GM12874 (cell line): ENCODE data around the gene SAV1.
A peak's percentile ranks its signal among the peaks of the same experiment; 100 is the strongest.

Experiments
- TF ChIP-seq, protein P1 (sequence below): IDR thresholded peaks from 2 replicates; pipeline ENCODE4 v1.5.1; 2011; ENCODE audit warnings: low read depth, mild to moderate bottlenecking, control low read depth, low read length, moderate library complexity; ENCODE audit not compliant: insufficient read depth

SAV1 gene

GRCh38 chr14:50603565-50603964 is 64.5 kb downstream of the SAV1 start:
- TF ChIP-seq, protein P1, sequence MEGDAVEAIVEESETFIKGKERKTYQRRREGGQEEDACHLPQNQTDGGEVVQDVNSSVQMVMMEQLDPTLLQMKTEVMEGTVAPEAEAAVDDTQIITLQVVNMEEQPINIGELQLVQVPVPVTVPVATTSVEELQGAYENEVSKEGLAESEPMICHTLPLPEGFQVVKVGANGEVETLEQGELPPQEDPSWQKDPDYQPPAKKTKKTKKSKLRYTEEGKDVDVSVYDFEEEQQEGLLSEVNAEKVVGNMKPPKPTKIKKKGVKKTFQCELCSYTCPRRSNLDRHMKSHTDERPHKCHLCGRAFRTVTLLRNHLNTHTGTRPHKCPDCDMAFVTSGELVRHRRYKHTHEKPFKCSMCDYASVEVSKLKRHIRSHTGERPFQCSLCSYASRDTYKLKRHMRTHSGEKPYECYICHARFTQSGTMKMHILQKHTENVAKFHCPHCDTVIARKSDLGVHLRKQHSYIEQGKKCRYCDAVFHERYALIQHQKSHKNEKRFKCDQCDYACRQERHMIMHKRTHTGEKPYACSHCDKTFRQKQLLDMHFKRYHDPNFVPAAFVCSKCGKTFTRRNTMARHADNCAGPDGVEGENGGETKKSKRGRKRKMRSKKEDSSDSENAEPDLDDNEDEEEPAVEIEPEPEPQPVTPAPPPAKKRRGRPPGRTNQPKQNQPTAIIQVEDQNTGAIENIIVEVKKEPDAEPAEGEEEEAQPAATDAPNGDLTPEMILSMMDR: no peak

- TF ChIP-seq, protein P1: no peak
Observed at GRCh38 chr14:50602035-50602434, 66.1 kb downstream of the SAV1 start.

DNA sequence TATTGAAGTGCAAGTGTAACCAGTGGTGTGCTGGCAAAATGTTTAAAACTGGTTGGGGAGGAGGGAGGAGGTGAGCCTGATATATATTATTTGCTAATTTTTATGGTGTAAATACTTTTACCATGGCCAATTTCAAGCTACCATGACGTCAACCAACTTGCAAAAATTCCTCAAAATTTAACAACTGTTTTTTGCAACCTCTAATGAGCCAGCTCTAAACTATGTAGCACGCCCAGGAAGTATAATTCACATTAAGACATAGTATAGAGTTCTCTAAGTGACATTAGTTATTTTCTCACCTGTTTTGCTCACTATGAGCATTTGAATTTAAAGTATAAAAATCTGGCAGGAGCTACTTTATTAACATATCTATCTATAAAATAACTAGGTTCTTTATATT is 66.7 kb downstream of the SAV1 start:
- TF ChIP-seq, protein P1: no peak

DNA sequence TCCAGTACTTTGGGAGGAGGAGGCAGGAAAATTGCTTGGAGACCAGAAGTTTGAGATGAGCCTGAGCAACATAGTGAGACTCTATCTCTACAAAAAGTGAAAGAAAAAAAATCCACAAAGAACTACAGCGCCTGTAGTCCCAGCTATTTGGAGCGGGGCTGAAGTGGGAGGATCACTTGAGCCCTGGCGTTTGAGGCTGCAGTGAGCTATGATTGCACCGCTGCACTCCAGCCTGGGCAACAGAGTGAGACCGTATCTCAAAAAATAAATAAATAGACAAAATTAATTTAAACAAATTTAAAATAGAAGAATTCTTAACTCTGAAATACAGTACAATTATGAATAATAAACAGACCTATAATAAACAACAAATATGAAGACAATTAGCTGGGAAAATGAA is 67.3 kb downstream of the SAV1 start:
- TF ChIP-seq, protein P1: no peak

DNA sequence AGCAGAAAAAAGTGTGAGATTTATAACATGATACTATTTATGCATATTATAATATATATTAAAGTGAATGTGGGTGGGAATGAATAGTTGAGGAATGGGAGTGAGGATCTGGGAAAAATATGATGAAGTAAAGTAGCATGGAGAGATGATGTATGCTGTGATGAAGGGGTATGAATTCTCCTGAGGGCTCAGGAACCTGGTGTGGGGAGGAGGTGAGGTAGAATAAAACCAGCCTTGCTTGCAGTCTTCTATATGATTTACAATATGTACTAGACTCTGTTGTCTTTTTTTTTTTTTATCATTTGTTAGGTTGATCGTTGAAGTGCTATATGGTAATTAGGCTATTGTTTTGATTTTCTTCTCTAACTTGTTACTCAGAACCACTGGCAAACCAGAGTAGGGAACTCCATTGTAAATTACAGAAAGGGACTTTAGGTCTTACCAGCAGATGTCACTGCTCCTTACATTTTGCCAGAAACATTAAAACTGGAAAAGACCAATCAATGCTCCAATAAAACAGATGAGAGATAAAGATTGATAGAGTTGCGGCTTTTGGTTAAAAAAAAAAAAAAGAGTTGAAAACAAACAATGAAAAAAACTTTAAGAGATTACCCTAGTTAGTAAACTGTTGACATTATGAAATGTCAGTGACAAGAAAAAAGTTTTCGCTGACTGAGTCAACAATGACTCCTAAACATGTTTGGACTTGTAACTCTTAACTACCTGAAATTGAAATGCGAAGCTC is 68.2 kb downstream of the SAV1 start:
- TF ChIP-seq, protein P1: peak; percentile 35; the same call in 1 of the 2 replicates

DNA sequence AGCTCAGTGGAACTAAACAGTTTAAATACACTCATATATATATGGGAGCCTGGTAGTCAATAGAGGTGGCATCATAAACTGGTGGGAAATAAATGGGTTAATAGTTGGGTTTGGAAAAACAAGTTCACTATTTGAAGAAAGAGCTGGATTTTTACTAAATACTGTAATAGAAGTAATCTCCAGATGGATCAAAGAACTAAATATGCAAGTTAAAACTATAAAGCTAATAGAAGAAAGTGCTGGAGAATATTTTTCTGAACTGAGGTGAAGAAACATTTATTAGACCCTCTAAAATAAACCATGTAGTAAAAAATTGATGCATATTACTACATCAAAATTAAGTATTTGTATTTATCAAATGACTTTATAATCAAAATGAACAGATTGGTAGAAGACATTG is 69.3 kb downstream of the SAV1 start:
- TF ChIP-seq, protein P1: no peak

- TF ChIP-seq, protein P1: no peak
Observed at GRCh38 chr14:50594577-50595316, 73.4 kb downstream of the SAV1 start.
